Left ventricle myocardium inferior (tissue), 1 donor: ENCODE measurements around the gene GKAP1. TPM values are rescaled to one million over a fixed set of nuclear protein-coding genes. Genes with fewer than 3 reads are reported as not detected.

Experiments used
- DNase-seq: peaks from one replicate; pipeline ENCODE4 v3.0.0-alpha.2; 2020
- H3K27ac ChIP-seq: fragments of 200-600 bp; replicated peaks from 2 replicates; pipeline ENCODE4 v1.8.0; 2021
- H3K27me3 ChIP-seq: fragments of 200-600 bp; 2 replicates; pipeline ENCODE4 v1.8.0; 2021; ENCODE audit warnings: low read depth
- H3K36me3 ChIP-seq: fragments of 200-600 bp; 2 replicates; pipeline ENCODE4 v1.8.0; 2021
- H3K4me1 ChIP-seq: fragments of 200-600 bp; 2 replicates; pipeline ENCODE4 v1.8.0; 2021
- H3K4me3 ChIP-seq: fragments of 200-600 bp; 2 replicates; pipeline ENCODE4 v1.8.0; 2021; ENCODE audit warnings: mild to moderate bottlenecking, moderate library complexity
- H3K9me3 ChIP-seq: fragments of 200-600 bp; replicated peaks from 2 replicates; pipeline ENCODE4 v1.8.0; 2021
- intact Hi-C: fragments of 100-400 bp; cut with micrococcal nuclease; formaldehyde crosslinking; loops from one replicate; pipeline ENCODE4 v1.11.0; 2022
- total RNA-seq: library from RNA; stranded (reverse); fragmentation: NEBNext Ultra II Directional; extraction: Animal tissue kit (Norgen Biotek cat#: 25700); gene quantifications from one replicate; pipeline ENCODE4 v1.2.1, GENCODE V29; 2021
- TF ChIP-seq, protein P1 (sequence below): fragments of 200-600 bp; IDR thresholded peaks from 2 replicates; pipeline ENCODE4 v1.8.0; 2021; ENCODE audit warnings: antibody characterized with exemption, mild to moderate bottlenecking, borderline replicate concordance
- donor health status: DM: no; HTN: yes; CAD: no; lungs with severe emphysema.

The GKAP1 gene
- total RNA-seq, 1 donor from 2014 or later, result 22.5 TPM

DNA sequence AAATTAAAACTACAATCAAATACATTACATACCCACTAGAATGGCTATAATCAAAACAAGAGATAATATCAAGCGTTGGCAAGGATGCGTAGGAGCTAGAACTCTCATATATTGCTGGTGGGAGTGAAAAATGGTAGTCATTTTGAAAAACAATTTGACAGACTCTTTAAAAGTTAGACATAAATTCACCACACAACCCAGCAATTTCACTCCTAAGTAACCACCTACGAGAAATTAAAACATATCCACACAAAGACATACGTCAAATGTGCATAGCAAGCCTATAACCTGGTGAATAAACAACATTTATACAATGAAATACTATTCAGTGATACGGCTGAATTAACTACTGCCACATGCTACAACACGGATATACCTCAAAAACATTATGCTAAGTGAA lies 44.7 kb downstream of the GKAP1 start:
- H3K9me3 ChIP-seq, result no peaks in the 10 kb centered on the region
- no peak overlapping the region for H3K4me3 ChIP-seq
- H3K27ac ChIP-seq, result no peak overlapping the region
- intact Hi-C loops, result no loop called here
- TF ChIP-seq, protein P1, sequence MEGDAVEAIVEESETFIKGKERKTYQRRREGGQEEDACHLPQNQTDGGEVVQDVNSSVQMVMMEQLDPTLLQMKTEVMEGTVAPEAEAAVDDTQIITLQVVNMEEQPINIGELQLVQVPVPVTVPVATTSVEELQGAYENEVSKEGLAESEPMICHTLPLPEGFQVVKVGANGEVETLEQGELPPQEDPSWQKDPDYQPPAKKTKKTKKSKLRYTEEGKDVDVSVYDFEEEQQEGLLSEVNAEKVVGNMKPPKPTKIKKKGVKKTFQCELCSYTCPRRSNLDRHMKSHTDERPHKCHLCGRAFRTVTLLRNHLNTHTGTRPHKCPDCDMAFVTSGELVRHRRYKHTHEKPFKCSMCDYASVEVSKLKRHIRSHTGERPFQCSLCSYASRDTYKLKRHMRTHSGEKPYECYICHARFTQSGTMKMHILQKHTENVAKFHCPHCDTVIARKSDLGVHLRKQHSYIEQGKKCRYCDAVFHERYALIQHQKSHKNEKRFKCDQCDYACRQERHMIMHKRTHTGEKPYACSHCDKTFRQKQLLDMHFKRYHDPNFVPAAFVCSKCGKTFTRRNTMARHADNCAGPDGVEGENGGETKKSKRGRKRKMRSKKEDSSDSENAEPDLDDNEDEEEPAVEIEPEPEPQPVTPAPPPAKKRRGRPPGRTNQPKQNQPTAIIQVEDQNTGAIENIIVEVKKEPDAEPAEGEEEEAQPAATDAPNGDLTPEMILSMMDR, result no peak
- H3K27me3 ChIP-seq, result no peaks in the 10 kb centered on the region
- no peaks in the 10 kb centered on the region for H3K4me1 ChIP-seq
- peaks cover 9% of the 10 kb centered on the region for H3K36me3 ChIP-seq
- no peak for DNase-seq

DNA sequence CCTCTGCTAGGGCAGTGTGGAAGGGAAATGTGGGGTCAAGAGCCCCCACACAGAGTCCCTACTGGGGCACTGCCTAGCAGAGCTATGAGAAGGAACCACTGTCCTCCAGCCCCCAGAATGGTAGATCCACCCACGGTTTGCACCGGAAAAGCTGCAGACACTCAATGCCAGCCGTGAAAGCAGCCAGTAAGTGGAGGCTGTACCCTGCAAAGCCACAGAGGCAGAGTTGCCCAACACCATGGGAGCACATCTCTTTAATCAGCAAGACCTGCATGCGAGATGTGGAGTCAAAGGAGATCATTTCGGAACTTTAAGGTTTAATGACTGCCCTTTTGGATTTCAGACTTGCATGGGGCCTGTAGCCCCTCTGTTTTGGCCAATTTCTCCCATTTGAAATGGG lies 52.2 kb downstream of the GKAP1 start:
- TF ChIP-seq, protein P1, result no peak
- H3K9me3 ChIP-seq, result peaks cover 22% of the 10 kb centered on the region
- peaks cover 26% of the 10 kb centered on the region for H3K36me3 ChIP-seq
- DNase-seq, result no peak
- intact Hi-C loops, result no loop called here
- no peak overlapping the region for H3K4me3 ChIP-seq
- H3K27ac ChIP-seq, result no peak overlapping the region
- H3K4me1 ChIP-seq, result no peaks in the 10 kb centered on the region
- H3K27me3 ChIP-seq, result no peaks in the 10 kb centered on the region

DNA sequence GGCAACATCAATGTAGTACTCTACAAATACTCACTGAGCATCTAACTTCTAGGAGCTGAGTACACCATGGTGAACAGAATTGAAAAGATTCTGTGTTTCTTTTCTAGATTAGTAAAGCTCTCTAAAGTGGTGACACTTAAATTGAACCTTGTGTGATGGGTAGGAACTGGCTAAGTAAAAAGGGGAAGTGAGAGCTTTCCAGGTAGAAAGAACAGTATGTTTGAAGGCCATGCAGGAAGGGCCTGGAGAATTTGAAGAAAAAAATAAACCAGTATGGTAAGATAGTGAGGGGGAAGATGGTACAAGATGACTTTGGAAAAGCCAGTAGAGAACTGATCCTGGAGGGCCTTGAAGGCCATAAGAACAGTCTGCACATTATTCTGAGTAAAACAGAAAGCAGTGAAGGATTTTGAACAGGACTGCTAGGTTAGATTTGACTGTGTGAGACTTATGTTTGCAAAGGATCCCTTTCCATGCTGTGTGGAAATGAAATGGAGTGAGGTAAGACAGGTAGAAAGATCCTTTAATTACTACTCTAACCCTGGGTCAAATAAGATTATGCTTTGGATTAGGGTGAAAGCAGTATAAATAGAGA lies 63.1 kb downstream of the GKAP1 start:
- H3K36me3 ChIP-seq, result peaks cover 21% of the 10 kb centered on the region

DNA sequence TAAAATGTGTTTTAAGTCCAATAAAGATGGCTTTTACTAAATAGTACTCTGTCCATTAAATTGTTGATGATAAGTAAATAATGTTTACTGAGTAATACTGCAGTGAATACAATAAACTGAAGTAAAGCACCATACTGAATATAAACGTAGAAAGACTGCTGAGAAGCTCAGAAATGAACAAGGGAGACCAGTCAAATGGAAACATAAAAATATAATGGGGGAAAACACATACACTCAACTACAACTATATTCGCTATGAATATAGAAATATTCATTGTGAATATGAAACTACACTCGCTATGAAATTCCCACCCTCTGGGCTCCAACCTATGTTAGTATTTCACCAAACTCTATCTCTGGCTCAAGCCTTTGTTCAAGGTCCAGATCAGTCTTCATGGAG lies 67.9 kb downstream of the GKAP1 start:
- Histone ChIP-seq H3K9me3 (no peaks in the 10 kb centered on the region), H3K4me1 (no peaks in the 10 kb centered on the region), H3K36me3 (peaks cover 21% of the 10 kb centered on the region), H3K27me3 (no peaks in the 10 kb centered on the region), H3K4me3 (no peak overlapping the region), H3K27ac (no peak overlapping the region)
- no peak for DNase-seq
- intact Hi-C loops, result no loop called here
- TF ChIP-seq, protein P1, result no peak

More for the DNA sequence above, 63.1 kb downstream of the GKAP1 start:
- Histone ChIP-seq H3K9me3 (no peaks in the 10 kb centered on the region), H3K27ac (no peak overlapping the region), H3K4me1 (no peaks in the 10 kb centered on the region), H3K27me3 (no peaks in the 10 kb centered on the region), H3K4me3 (no peak overlapping the region)
- intact Hi-C loops, result no loop called here
- DNase-seq, result no peak
- TF ChIP-seq, protein P1, result no peak

DNA sequence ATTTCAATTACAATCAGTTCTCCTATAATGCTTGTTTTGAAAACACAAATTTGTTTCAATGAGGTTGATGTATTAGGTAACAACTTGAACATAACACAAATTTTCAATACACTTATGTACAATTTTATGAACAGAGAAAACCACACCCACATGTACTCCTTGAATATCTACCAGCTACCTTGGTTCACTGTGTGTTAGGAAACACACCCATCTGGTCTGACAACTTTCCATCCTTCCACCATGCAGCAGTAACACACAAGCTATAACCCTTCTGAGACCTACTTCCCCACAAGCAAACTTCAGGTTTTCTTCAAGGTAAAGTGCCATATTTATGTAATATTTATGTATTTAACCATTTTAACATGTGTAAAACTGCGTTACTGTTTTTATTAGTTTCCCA lies 73.4 kb downstream of the GKAP1 start:
- peaks cover 28% of the 10 kb centered on the region for H3K36me3 ChIP-seq
- TF ChIP-seq, protein P1, result no peak
- intact Hi-C loops, result no loop called here
- H3K27ac ChIP-seq, result no peak overlapping the region
- no peaks in the 10 kb centered on the region for H3K4me1 ChIP-seq
- H3K9me3 ChIP-seq, result no peaks in the 10 kb centered on the region
- no peaks in the 10 kb centered on the region for H3K27me3 ChIP-seq
- DNase-seq, result no peak
- H3K4me3 ChIP-seq, result no peak overlapping the region
